SK-N-SH treated with all-trans-retinoic acid at 6 μM for 48 hours (cell line): ENCODE results near the gene TMED8.

Source experiments
- CSRNP3 ChIP-seq: fragments of 250-450 bp; sonication (Bioruptor Pico); IDR thresholded peaks from 2 replicates; pipeline ENCODE4 v1.5.1; 2021; ENCODE audit warnings: mild to moderate bottlenecking, moderate library complexity
- ESRRG ChIP-seq: fragments of 250-450 bp; sonication (Bioruptor Pico); IDR thresholded peaks from 2 replicates; pipeline ENCODE4 v1.6.1; 2021; ENCODE audit warnings: mild to moderate bottlenecking
- GLIS3 ChIP-seq: fragments of 250-450 bp; sonication (Bioruptor Pico); IDR thresholded peaks from 2 replicates; pipeline ENCODE4 v1.5.0; 2020; ENCODE audit warnings: mild to moderate bottlenecking, moderate library complexity
- PATZ1 ChIP-seq: fragments of 250-450 bp; sonication (Bioruptor Pico); IDR thresholded peaks from 2 replicates; pipeline ENCODE4 v1.8.0; 2020; ENCODE audit warnings: mild to moderate bottlenecking, moderate library complexity, borderline replicate concordance
- POU6F1 ChIP-seq: fragments of 250-450 bp; sonication (Bioruptor Pico); IDR thresholded peaks from 2 replicates; pipeline ENCODE4 v1.8.0; 2021; ENCODE audit warnings: low read depth, mild to moderate bottlenecking, moderate library complexity, borderline replicate concordance
- PPARA ChIP-seq: fragments of 250-450 bp; sonication (Bioruptor Pico); IDR thresholded peaks from 2 replicates; pipeline ENCODE4 v1.5.0; 2020; ENCODE audit warnings: mild to moderate bottlenecking, borderline replicate concordance
- TCF4 ChIP-seq: fragments of 250-450 bp; sonication (Bioruptor Pico); IDR thresholded peaks from 2 replicates; pipeline ENCODE4 v1.8.0; 2021; ENCODE audit warnings: mild to moderate bottlenecking, moderate library complexity, borderline replicate concordance
- TSHZ2 ChIP-seq: fragments of 250-450 bp; sonication (Bioruptor Pico); IDR thresholded peaks from 2 replicates; pipeline ENCODE4 v1.5.0; 2020; ENCODE audit warnings: mild to moderate bottlenecking, moderate library complexity
- ZC3H10 ChIP-seq: fragments of 250-450 bp; sonication (Bioruptor Pico); IDR thresholded peaks from 2 replicates; pipeline ENCODE4 v1.5.1; 2021; ENCODE audit warnings: mild to moderate bottlenecking, moderate library complexity
- ZFP3 ChIP-seq: fragments of 250-450 bp; sonication (Bioruptor Pico); IDR thresholded peaks from 2 replicates; pipeline ENCODE4 v1.5.0; 2020; ENCODE audit warnings: mild to moderate bottlenecking, moderate library complexity
- ZFP30 ChIP-seq: fragments of 450-650 bp; formaldehyde crosslinking; IDR thresholded peaks from 2 replicates; pipeline ENCODE4 v1.5.0; 2022; ENCODE audit warnings: mild to moderate bottlenecking, moderate library complexity
- ZNF565 ChIP-seq: fragments of 450-650 bp; formaldehyde crosslinking; conservative IDR thresholded peaks from 2 replicates; pipeline ENCODE4 v1.5.0; 2020; ENCODE audit warnings: low read depth, mild to moderate bottlenecking, moderate library complexity

GRCh38 chr14:77347751-77348150, 29.1 kb downstream of the TMED8 start:
- TF ChIP-seq CSRNP3 (CRISPR knock-in tag) = no peak
- no peak for TF ChIP-seq PATZ1 (CRISPR knock-in tag)
- no peak for TF ChIP-seq PPARA (CRISPR knock-in tag)
- no peak for TF ChIP-seq POU6F1 (CRISPR knock-in tag)
- no peak for TF ChIP-seq TCF4 (CRISPR knock-in tag)
- no peak for TF ChIP-seq ZFP3 (CRISPR knock-in tag)
- TF ChIP-seq ZNF565 (CRISPR knock-in tag) = no peak
- TF ChIP-seq ZC3H10 (CRISPR knock-in tag) = no peak
- TF ChIP-seq ESRRG (CRISPR knock-in tag) = no peak
- no peak for TF ChIP-seq GLIS3
- TF ChIP-seq ZFP30 (CRISPR knock-in tag) = no peak
- TF ChIP-seq TSHZ2 = no peak
